A673 (cell line): ENCODE results near the gene ACSF2. TPM values are rescaled to one million over a fixed set of nuclear protein-coding genes. Genes with fewer than 3 reads are reported as not detected.

Experiments used
- BruUV-seq: library from RNA; stranded (reverse); fragments of 400-500 nt; replicated peaks from 2 replicates; lab custom pipeline; 2021; lab: Mats Ljungman, UMichigan
- CTCF ChIA-PET: fragments of 300-600 bp; sonication (Branson Sonifier 250); formaldehyde crosslinking; loops from one replicate; lab custom pipeline; 2022; ENCODE audit warnings: antibody characterized with exemption; lab: Charles Lee
- POLR2A ChIA-PET: fragments of 300-600 bp; sonication (Branson Sonifier 250); formaldehyde crosslinking; loops from one replicate; lab custom pipeline; 2022; ENCODE audit warnings: antibody characterized with exemption; ENCODE audit not compliant: low non-redundant PET; lab: Charles Lee
- DNase-seq: peaks from one replicate; pipeline ENCODE4 v3.0.0-alpha.2; 2015; ENCODE audit warnings: low spot score
- H3K27ac ChIP-seq: fragments of 200-600 bp; sonication (generic); 2 replicates; pipeline ENCODE4 v1.5.1; 2016; ENCODE audit warnings: mixed run types, low read depth, mild to moderate bottlenecking, mixed read lengths, antibody characterized with exemption, low read length; ENCODE audit not compliant: poor library complexity, severe bottlenecking
- H3K27me3 ChIP-seq: fragments of 200-600 bp; sonication (generic); replicated peaks from 2 replicates; pipeline ENCODE4 v1.6.1; 2017; ENCODE audit warnings: mixed run types, low read depth, mild to moderate bottlenecking, mixed read lengths, antibody characterized with exemption, low read length; ENCODE audit not compliant: insufficient read depth, poor library complexity
- H3K36me3 ChIP-seq: fragments of 200-600 bp; sonication (generic); 2 replicates; pipeline ENCODE4 v1.6.1; 2016; ENCODE audit warnings: mixed run types, mild to moderate bottlenecking, mixed read lengths, antibody characterized with exemption, low read length; ENCODE audit not compliant: insufficient read depth, poor library complexity, severe bottlenecking
- H3K4me1 ChIP-seq: fragments of 200-600 bp; sonication (generic); 2 replicates; pipeline ENCODE4 v1.6.1; 2017; ENCODE audit warnings: mixed run types, mild to moderate bottlenecking, mixed read lengths, antibody characterized with exemption, low read length; ENCODE audit not compliant: insufficient read depth, poor library complexity, severe bottlenecking
- H3K4me3 ChIP-seq: fragments of 200-600 bp; sonication (generic); 2 replicates; pipeline ENCODE4 v1.5.1; 2016; ENCODE audit warnings: low read depth, mixed run types, mild to moderate bottlenecking, mixed read lengths, low read length; ENCODE audit not compliant: poor library complexity, severe bottlenecking
- H3K9me3 ChIP-seq: fragments of 200-600 bp; sonication (generic); 2 replicates; pipeline ENCODE4 v1.6.1; 2016; ENCODE audit warnings: mixed run types, low read depth, mild to moderate bottlenecking, mixed read lengths, antibody characterized with exemption, low read length; ENCODE audit not compliant: poor library complexity, severe bottlenecking
- CTCF ChIP-seq: fragments of 300-800, 200-600 bp; sonication (generic); conservative IDR thresholded peaks from 2 replicates; pipeline ENCODE4 v1.5.1; 2017; ENCODE audit warnings: low read depth, mild to moderate bottlenecking, antibody characterized with exemption, low read length, moderate library complexity, mixed read lengths
- EZH2 ChIP-seq: fragments of 200-600 bp; sonication (generic); IDR thresholded peaks from 2 replicates; pipeline ENCODE4 v1.6.1; 2017; ENCODE audit warnings: borderline replicate concordance, low read depth, mild to moderate bottlenecking, mixed read lengths, antibody characterized with exemption, low read length; ENCODE audit not compliant: poor library complexity, severe bottlenecking
- intact Hi-C: fragments of 100-400 bp; cut with micrococcal nuclease; formaldehyde crosslinking; loops from one replicate; pipeline ENCODE4 v1.10.0; 2022; ENCODE audit not compliant: unreplicated experiment
- total RNA-seq: library from RNA; stranded (reverse); gene quantifications from 2 replicates; pipeline ENCODE4 v1.2.3, GENCODE V29; 2021

The ACSF2 gene
- total RNA-seq, 1 experiment from 2014 or later: 4.1 TPM

DNA sequence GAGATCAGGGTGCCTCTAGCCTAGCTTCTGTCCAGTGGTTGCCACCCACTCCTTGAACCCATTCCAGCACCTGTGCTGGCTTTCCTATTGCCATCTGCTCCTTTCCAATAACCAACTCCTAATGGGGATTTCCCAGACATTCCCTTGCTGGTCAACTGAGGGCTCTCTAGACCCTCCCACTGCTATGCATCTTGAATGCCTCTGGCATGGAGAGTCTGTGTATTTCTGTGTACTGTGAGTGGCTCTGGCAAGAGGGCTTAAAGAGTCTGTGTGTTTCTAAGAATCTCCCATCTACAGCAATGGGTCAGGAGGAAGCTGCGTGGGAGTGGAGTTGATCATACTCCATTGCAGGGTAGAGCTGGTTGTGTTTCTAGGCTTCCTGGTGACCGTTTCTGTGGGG, 95.5 kb downstream of the ACSF2 start:
- Histone ChIP-seq H3K27ac (no peak overlapping the region), H3K36me3 (no peaks in the 10 kb centered on the region), H3K9me3 (no peaks in the 10 kb centered on the region), H3K4me1 (no peaks in the 10 kb centered on the region), H3K27me3 (no peaks in the 10 kb centered on the region), H3K4me3 (no peak overlapping the region)
- TF ChIP-seq CTCF (no peak), EZH2 (no peak)
- BruUV-seq: no TSS peak
- POLR2A ChIA-PET: no interaction called here
- DNase-seq: no peak
- intact Hi-C loops: no loop called here
- CTCF ChIA-PET: interaction anchor here (0.6 kb wide), 1 partner anchor 16 kb away, joined by 3 read pairs; no protein-coding TSS in a partner anchor

GRCh38 chr17:50522766-50523165, 96.7 kb downstream of the ACSF2 start:
- no peaks in the 10 kb centered on the region for H3K36me3 ChIP-seq
- no peak overlapping the region for H3K27ac ChIP-seq
- H3K4me3 ChIP-seq: no peak overlapping the region
- TF ChIP-seq CTCF: no peak
- no peak for TF ChIP-seq EZH2
- no peaks in the 10 kb centered on the region for H3K9me3 ChIP-seq
- intact Hi-C loops: no loop called here
- ChIA-PET CTCF (no interaction called here), POLR2A (no interaction called here)
- H3K4me1 ChIP-seq: no peaks in the 10 kb centered on the region
- no TSS peak for BruUV-seq
- H3K27me3 ChIP-seq: no peaks in the 10 kb centered on the region
- DNase-seq: no peak

- no peaks in the 10 kb centered on the region for H3K9me3 ChIP-seq
- ChIA-PET CTCF (no interaction called here), POLR2A (no interaction called here)
- H3K36me3 ChIP-seq: no peaks in the 10 kb centered on the region
- H3K27me3 ChIP-seq: no peaks in the 10 kb centered on the region
- no peak overlapping the region for H3K27ac ChIP-seq
- intact Hi-C loops: no loop called here
- no peak for DNase-seq
- no peak overlapping the region for H3K4me3 ChIP-seq
- TF ChIP-seq CTCF (no peak), EZH2 (no peak)
- H3K4me1 ChIP-seq: no peaks in the 10 kb centered on the region
- BruUV-seq: no TSS peak
Observed at GRCh38 chr17:50523208-50523607, 97.2 kb downstream of the ACSF2 start.

Other genes starting within 250 kb of the ACSF2 start
- 24.6 and 44.7 TPM in 2 replicates for gene COL1A1, start 224.6 kb upstream of the ACSF2 start, total RNA-seq
- 0.19 TPM in 1 of 2 replicates, not detected in the other for gene TMEM92, start 151.8 kb upstream of the ACSF2 start, total RNA-seq
- 15.8 and 23.1 TPM in 2 replicates for gene XYLT2, start 80.1 kb upstream of the ACSF2 start, total RNA-seq
- gene MRPL27, start 53.0 kb upstream of the ACSF2 start, total RNA-seq: 85.6 and 89.4 TPM in 2 replicates
- 31.9 and 44.0 TPM in 2 replicates for gene EME1, start 53.0 kb upstream of the ACSF2 start, total RNA-seq
- 177 and 178 TPM in 2 replicates for gene LRRC59, start 28.7 kb upstream of the ACSF2 start, total RNA-seq
- gene CHAD, start 42.7 kb downstream of the ACSF2 start, total RNA-seq: 0.17 TPM in 1 of 2 replicates, not detected in the other
- 44.3 and 48.4 TPM in 2 replicates for gene RSAD1, start 52.6 kb downstream of the ACSF2 start, total RNA-seq
- gene MYCBPAP, start 82.2 kb downstream of the ACSF2 start, total RNA-seq: 0.92 and 1.2 TPM in 2 replicates
- 0.09 TPM in 1 of 2 replicates, not detected in the other for gene EPN3, start 106.5 kb downstream of the ACSF2 start, total RNA-seq
- gene SPATA20, start 121.0 kb downstream of the ACSF2 start, total RNA-seq: 11.1 and 16.5 TPM in 2 replicates
- gene CACNA1G, start 134.5 kb downstream of the ACSF2 start, total RNA-seq: 7.1 and 10.8 TPM in 2 replicates
- 0.56 and 1.2 TPM in 2 replicates for gene ABCC3, start 208.7 kb downstream of the ACSF2 start, total RNA-seq